GM12865 (cell line): ENCODE results near the gene ATRN.

Experiments
- DNase-seq: peaks from one replicate; pipeline ENCODE4 v3.0.0; 2010; ENCODE audit warnings: low read depth
- H3K4me3 ChIP-seq: 2 replicates; pipeline ENCODE4 v1.5.1; 2011; ENCODE audit warnings: mild to moderate bottlenecking, low read depth, low read length, control low read depth
- TF ChIP-seq, protein P1 (sequence below): IDR thresholded peaks from 2 replicates; pipeline ENCODE4 v1.5.1; 2011; ENCODE audit warnings: low read length, control low read depth, low read depth, inconsistent platforms; ENCODE audit not compliant: insufficient read depth; ENCODE audit errors: missing control alignments

The ATRN gene

GRCh38 chr20:3654326-3655130, 183.7 kb downstream of the ATRN start:
- no peak for DNase-seq
- H3K4me3 ChIP-seq: no peak overlapping the region
- TF ChIP-seq, protein P1, sequence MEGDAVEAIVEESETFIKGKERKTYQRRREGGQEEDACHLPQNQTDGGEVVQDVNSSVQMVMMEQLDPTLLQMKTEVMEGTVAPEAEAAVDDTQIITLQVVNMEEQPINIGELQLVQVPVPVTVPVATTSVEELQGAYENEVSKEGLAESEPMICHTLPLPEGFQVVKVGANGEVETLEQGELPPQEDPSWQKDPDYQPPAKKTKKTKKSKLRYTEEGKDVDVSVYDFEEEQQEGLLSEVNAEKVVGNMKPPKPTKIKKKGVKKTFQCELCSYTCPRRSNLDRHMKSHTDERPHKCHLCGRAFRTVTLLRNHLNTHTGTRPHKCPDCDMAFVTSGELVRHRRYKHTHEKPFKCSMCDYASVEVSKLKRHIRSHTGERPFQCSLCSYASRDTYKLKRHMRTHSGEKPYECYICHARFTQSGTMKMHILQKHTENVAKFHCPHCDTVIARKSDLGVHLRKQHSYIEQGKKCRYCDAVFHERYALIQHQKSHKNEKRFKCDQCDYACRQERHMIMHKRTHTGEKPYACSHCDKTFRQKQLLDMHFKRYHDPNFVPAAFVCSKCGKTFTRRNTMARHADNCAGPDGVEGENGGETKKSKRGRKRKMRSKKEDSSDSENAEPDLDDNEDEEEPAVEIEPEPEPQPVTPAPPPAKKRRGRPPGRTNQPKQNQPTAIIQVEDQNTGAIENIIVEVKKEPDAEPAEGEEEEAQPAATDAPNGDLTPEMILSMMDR: no peak

DNA sequence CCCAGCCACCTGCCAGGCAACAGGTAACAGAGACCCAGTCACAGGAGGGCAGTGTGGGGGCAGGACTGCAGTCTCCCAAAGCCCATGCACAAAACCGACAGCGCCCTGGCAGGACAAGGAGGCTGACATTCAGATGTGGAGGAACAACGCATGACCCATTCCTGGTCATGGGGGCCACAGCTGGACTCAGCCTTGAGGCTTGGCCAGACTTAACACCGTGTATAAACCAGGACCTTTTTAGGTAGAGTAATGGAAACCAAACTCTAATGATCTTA, 184.2 kb downstream of the ATRN start:
- no peak for DNase-seq
- no peak overlapping the region for H3K4me3 ChIP-seq
- TF ChIP-seq, protein P1: no peak

GRCh38 chr20:3658019-3658715, 187.3 kb downstream of the ATRN start:
- TF ChIP-seq, protein P1: no peak
- H3K4me3 ChIP-seq: no peak overlapping the region
- no peak for DNase-seq

DNA sequence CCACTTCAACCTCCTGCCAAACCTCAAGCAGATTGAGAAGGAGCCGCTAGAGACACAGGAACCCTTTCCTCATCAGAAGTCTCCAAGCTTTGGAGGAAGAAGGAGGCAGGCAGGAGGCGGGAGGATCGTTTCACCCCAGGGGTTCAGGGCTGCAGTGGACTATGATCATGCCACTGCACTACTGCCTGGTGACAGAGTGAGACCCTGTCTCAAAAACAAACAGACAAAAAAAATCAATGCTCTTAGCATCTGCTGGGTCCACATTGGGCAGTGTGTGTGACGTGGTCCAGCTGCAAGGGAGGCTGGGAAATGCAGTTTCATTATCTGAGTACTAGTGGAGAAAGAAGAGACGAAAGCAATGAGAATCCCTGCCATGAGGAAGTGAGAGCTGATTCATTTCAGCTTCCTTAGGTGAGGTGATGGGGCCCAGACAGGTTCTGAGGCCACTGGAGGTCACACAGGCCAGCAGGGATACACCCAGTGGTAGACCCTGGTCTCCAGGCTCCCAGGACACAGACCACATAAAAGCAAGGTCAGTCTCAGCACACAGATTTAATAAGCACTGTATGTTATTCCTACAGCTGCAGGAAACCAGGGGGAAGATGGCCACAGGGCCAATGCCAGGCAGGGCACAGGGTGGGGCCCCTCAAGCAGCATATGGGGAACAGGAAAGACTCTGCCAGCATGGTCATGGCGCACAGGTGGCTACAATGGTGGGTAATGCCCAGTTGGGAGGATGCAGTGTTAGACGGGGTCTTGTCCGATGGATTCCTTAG, 188.1 kb downstream of the ATRN start:
- TF ChIP-seq, protein P1: no peak
- no peak overlapping the region; the same call in 1 of the 2 replicates for H3K4me3 ChIP-seq
- peak; percentile 90 for DNase-seq

DNA sequence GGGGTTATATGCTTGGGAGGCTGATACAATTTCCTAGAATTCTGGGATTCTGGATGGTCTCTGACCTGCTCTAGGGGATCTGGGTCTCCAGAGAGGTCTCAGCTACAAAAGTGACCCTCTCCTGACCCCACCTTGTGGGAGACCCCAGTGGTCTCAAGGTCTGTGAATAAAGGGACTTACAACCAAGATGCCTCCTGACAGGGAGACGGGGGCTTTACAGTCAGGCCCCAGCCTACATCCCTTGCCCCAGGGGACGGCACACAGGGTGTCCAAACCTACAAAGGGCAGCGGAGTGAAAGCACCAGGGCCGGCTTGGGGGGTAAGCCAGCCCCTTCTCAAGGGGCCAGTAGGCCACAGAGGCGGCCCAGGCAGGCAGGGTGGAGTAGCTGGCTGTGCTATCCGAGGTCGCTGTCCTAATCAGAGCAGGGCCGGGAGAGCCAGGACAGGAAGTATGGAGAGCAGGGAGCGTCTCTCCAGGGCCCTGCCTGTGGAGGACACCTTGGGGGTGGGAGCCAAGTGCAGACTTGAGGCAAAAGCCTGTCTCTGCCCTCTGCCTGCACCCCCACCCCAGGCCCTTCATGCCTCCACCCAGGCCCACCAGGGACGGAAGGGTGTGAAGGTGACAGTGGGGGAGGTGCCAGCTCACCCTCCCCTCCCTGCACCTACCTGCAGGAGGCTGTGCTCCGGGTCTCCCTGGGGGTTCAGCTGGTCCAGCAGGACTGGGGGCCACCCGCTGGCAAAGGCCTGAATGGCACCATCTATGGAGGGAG, 188.9 kb downstream of the ATRN start:
- no peak overlapping the region for H3K4me3 ChIP-seq

More for the DNA sequence above, 188.9 kb downstream of the ATRN start:
- TF ChIP-seq, protein P1: peak; percentile 17
- peak; percentile 27 for DNase-seq
